Sigmoid colon (tissue), 7 donors: Measurements from ENCODE around the gene ANKRD33. TPM values are rescaled to one million over a fixed set of nuclear protein-coding genes. Genes with fewer than 3 reads are reported as not detected.

ENCODE experiments used
- DNase-seq: peaks from one replicate; pipeline ENCODE4 v3.0.0-alpha.2; 2019
- H3K27ac ChIP-seq, 4 donors: fragments of 200-600 bp; sonication (generic); one replicate each; pipeline ENCODE4 v1.5.1; 2016 to 2019; ENCODE audit warnings: mild to moderate bottlenecking in 1 of 4
- H3K27me3 ChIP-seq, 3 donors: fragments of 200-600 bp; sonication (generic); one replicate each; pipeline ENCODE4 v1.5.1; 2019; ENCODE audit warnings: mild to moderate bottlenecking in 1 of 3
- H3K36me3 ChIP-seq, 4 donors: fragments of 200-600 bp; sonication (generic); one replicate each; pipeline ENCODE4 v1.5.1; 2016 to 2019
- H3K4me1 ChIP-seq, 4 donors: fragments of 200-600 bp; sonication (generic); one replicate each; pipeline ENCODE4 v1.5.1; 2017 to 2019
- H3K4me3 ChIP-seq, 4 donors: fragments of 200-600 bp; sonication (generic); one replicate each; pipeline ENCODE4 v1.5.1; 2017 to 2019; ENCODE audit warnings: mild to moderate bottlenecking in 2 of 4, moderate library complexity in 1 of 4
- H3K9me3 ChIP-seq, 4 donors: fragments of 200-600 bp in 3 of 4; sonication (generic) in 3 of 4; one replicate each; pipeline versions ENCODE4 v1.5.1 to v1.6.1; 2013 to 2019
- CTCF ChIP-seq, 4 experiments: fragments of 450-650 bp in 3 of 4; fragments of 200-600 bp in 1 of 4; IDR thresholded peaks; one replicate each; pipeline ENCODE4 v1.5.1; 2016 to 2019; ENCODE audit warnings: antibody characterized with exemption in 4 of 4, mild to moderate bottlenecking in 3 of 4, moderate library complexity in 2 of 4
- EP300 ChIP-seq, 4 donors: sonication (generic); formaldehyde crosslinking; IDR thresholded peaks; one replicate each; pipeline ENCODE4 v1.6.1; 2017; ENCODE audit warnings: antibody characterized with exemption in 4 of 4
- POLR2A ChIP-seq, 2 donors: fragments of 450-650 bp; IDR thresholded peaks; one replicate each; pipeline ENCODE4 v1.6.1; 2016; ENCODE audit warnings: antibody characterized with exemption in 2 of 2, mild to moderate bottlenecking in 2 of 2, moderate library complexity in 2 of 2
- POLR2AphosphoS5 ChIP-seq, 4 donors: sonication (generic); formaldehyde crosslinking; IDR thresholded peaks; one replicate each; pipeline ENCODE4 v1.6.1; 2017; ENCODE audit warnings: antibody characterized with exemption in 4 of 4
- WGBS, 2 donors: extraction: QIAGEN DNeasy Blood & Tissue Kit; methylation state at CpG; one replicate each; pipeline ENCODE4 v1.1.7; 2013; 5-methylcytosine and 5-hydroxymethylcytosine counted together
- intact Hi-C: fragments of 100-400 bp; cut with DNase I; formaldehyde crosslinking; loops from one replicate; pipeline ENCODE4 v1.15.1; 2023
- polyA plus RNA-seq, 3 donors: library from polyadenylated mRNA; stranded (reverse); fragments of 200-250 nt; gene quantifications; one replicate each; pipeline ENCODE4 v1.2.3, GENCODE V29; 2013
- total RNA-seq, 4 donors: library from RNA; depleted of rRNA; stranded (reverse); fragments of >200 nt; gene quantifications; one replicate each; pipeline ENCODE4 v1.1.0, GENCODE V29; 2016
- donor health status: healthy with polysubstance abuse.
- donor health status: Bipolar disorder and iron deficiency.
- donor health status: healthy.

The ANKRD33 gene
- total and polyA plus RNA-seq, 7 donors = 0.16 TPM; not detected in 6

GRCh38 chr12:51851413-51852124, 36.3 kb upstream of the ANKRD33 start:
- Histone ChIP-seq H3K4me1 (peaks cover 2 to 32% (median 30%) of the 10 kb centered on the region in 4 donors), H3K9me3 (no peaks in the 10 kb centered on the region), H3K36me3 (no peaks in the 10 kb centered on the region), H3K27ac (peak overlapping the region in 1 of 4 donors; percentile 7), H3K4me3 (no peak overlapping the region), H3K27me3 (peaks cover 21 to 32% (median 25%) of the 10 kb centered on the region in 3 donors)
- intact Hi-C loops = no loop called here
- 49 to 57% methylated on average over 8 of the region's 8 CpGs for whole genome bisulfite sequencing, 2 donors
- DNase-seq = no peak
- TF ChIP-seq POLR2AphosphoS5 (IDR thresholded peaks at IDR 0.05) = no peak
- no peak for TF ChIP-seq CTCF (IDR thresholded peaks at IDR 0.05)
- no peak for TF ChIP-seq POLR2A (IDR thresholded peaks at IDR 0.05)
- TF ChIP-seq EP300 (IDR thresholded peaks at IDR 0.05) = no peak

GRCh38 chr12:51852404-51853137, 35.3 kb upstream of the ANKRD33 start:
- H3K4me1 ChIP-seq = peaks cover 0 to 22% (median 20%) of the 10 kb centered on the region in 4 donors
- WGBS, 2 donors = 83 to 84% methylated on average over 5 of the region's 5 CpGs
- H3K27me3 ChIP-seq = peaks cover 11 to 26% (median 15%) of the 10 kb centered on the region in 3 donors
- no peak overlapping the region for H3K27ac ChIP-seq
- DNase-seq = no peak
- H3K4me3 ChIP-seq = no peak overlapping the region
- H3K9me3 ChIP-seq = no peaks in the 10 kb centered on the region
- H3K36me3 ChIP-seq = no peaks in the 10 kb centered on the region
- intact Hi-C loops = no loop called here
- TF ChIP-seq POLR2A (IDR thresholded peaks at IDR 0.05) (no peak), EP300 (IDR thresholded peaks at IDR 0.05) (no peak), POLR2AphosphoS5 (IDR thresholded peaks at IDR 0.05) (no peak), CTCF (IDR thresholded peaks at IDR 0.05) (no peak)

GRCh38 chr12:51855586-51856428, 32.1 kb upstream of the ANKRD33 start:
- Histone ChIP-seq H3K4me1 (peaks cover 0 to 9% (median 7%) of the 10 kb centered on the region in 4 donors), H3K36me3 (no peaks in the 10 kb centered on the region), H3K9me3 (no peaks in the 10 kb centered on the region), H3K27ac (peak overlapping the region in 1 of 4 donors; percentile 32), H3K27me3 (peaks cover 0 to 11% (median 10%) of the 10 kb centered on the region in 3 donors), H3K4me3 (peak overlapping the region in 2 of 4 donors; percentile 19 to 22)
- no peak for TF ChIP-seq POLR2AphosphoS5 (IDR thresholded peaks at IDR 0.05)
- TF ChIP-seq CTCF (IDR thresholded peaks at IDR 0.05) = no peak
- TF ChIP-seq EP300 (IDR thresholded peaks at IDR 0.05) = no peak
- TF ChIP-seq POLR2A (IDR thresholded peaks at IDR 0.05) = no peak
- DNase-seq = no peak
- WGBS, 2 donors = 14 to 60% methylated on average over 21 of the region's 21 CpGs
- intact Hi-C loops = no loop called here

- peaks cover 11 to 62% (median 33%) of the 10 kb centered on the region in 3 donors for H3K27me3 ChIP-seq
- DNase-seq = no peak
- intact Hi-C loops = no loop called here
- TF ChIP-seq EP300 (IDR thresholded peaks at IDR 0.05) = no peak
- no peak for TF ChIP-seq POLR2AphosphoS5 (IDR thresholded peaks at IDR 0.05)
- no peak for TF ChIP-seq CTCF (IDR thresholded peaks at IDR 0.05)
- no peak for TF ChIP-seq POLR2A (IDR thresholded peaks at IDR 0.05)
- no peaks in the 10 kb centered on the region for H3K9me3 ChIP-seq
- peaks cover 0 to 20% (median 19%) of the 10 kb centered on the region in 4 donors for H3K4me1 ChIP-seq
- H3K4me3 ChIP-seq = no peak overlapping the region
- no peaks in the 10 kb centered on the region for H3K36me3 ChIP-seq
- no peak overlapping the region for H3K27ac ChIP-seq
- WGBS, 2 donors = 88 to 93% methylated on average over 3 of the region's 3 CpGs
These were observed 26.9 kb upstream of the ANKRD33 start for GRCh38 chr12:51860986-51861385.
